GM12891 (cell line): ENCODE results near the gene OTC.

Experiments
- DNase-seq: peaks from one replicate; pipeline ENCODE4 v3.0.0; 2011; ENCODE audit warnings: low spot score; ENCODE audit not compliant: insufficient read length
- FAIRE-seq: peaks from 2 replicates; lab custom pipeline; 2011; peaks lifted over from hg19 to GRCh38; lab: Jason Lieb, UNC
- PAX5 ChIP-seq: IDR thresholded peaks from 2 replicates; pipeline ENCODE4 v1.6.1; 2011; ENCODE audit warnings: low read length, moderate library complexity, mild to moderate bottlenecking; ENCODE audit not compliant: insufficient read depth, severe bottlenecking
- POLR2A ChIP-seq: IDR thresholded peaks from 2 replicates; pipeline ENCODE4 v1.6.1; 2011; ENCODE audit warnings: low read depth, low read length, control low read depth
- POLR2AphosphoS5 ChIP-seq: IDR thresholded peaks from 2 replicates; pipeline ENCODE4 v1.6.1; 2011; ENCODE audit warnings: low read depth, low read length, control low read depth
- POU2F2 ChIP-seq: IDR thresholded peaks from 2 replicates; pipeline ENCODE4 v1.6.1; 2011; ENCODE audit warnings: low read depth, mild to moderate bottlenecking, control low read depth, low read length, moderate library complexity
- SPI1 ChIP-seq: IDR thresholded peaks from 2 replicates; pipeline ENCODE4 v1.6.1; 2011; ENCODE audit warnings: low read depth, low read length, control low read depth
- TAF1 ChIP-seq: IDR thresholded peaks from 2 replicates; pipeline ENCODE4 v1.6.1; 2011; ENCODE audit warnings: low read depth, low read length, control low read depth

Gene OTC

DNA sequence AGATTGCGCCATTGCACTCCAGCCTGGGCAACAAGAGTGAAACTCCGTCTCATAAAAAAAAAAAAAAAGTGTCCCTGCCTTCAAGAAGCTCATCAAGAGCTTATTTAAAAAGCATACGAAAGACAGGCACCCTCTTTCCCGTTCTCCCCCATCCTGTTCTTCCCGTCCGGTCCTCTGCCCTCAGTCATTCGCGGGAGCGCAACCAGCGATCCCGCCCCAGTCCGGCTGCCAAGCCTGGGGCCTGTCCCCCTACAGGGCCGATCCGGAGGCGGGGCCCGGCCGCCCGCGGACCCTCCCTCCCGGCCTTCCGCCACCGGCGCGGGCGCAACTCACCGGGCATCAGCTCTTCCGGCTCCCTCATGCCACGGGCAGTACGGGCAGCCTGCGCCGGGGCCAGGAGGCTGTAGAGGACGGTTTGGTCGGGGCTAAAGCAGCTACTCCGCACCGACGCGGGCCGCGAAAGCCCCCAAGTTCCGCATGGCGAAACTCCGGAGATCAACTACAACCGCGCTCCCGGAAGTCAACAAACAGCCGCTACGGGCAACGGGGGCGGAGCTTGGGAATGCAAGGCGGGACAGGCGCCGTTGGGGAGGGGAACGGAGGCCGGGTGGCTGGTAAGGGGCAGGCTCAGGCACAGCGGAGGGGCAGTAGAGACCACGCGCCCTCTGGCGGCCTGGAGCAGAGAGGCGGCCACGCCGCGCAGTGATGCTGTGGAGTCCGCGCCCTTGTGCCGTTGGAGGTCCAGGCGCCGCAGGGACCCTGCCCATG lies 25.2 kb upstream of the OTC start, which contains the start of gene RPGR:
RPGR (minus strand) TSS at position 503 of the 768 bp plus-strand sequence; CDS start at position 361, 142 bp downstream.
- FAIRE-seq = peak; percentile 99
- peak; percentile 72 for DNase-seq
- no peak; the same call in 1 of the 2 replicates for TF ChIP-seq POU2F2
- TF ChIP-seq SPI1 = no peak
- no peak; the same call in 1 of the 2 replicates for TF ChIP-seq POLR2AphosphoS5
- 0 out of 2 replicates have a peak, but pooled peaks have one; percentile 21 for TF ChIP-seq TAF1
- no peak for TF ChIP-seq POLR2A
- TF ChIP-seq PAX5 = no peak

DNA sequence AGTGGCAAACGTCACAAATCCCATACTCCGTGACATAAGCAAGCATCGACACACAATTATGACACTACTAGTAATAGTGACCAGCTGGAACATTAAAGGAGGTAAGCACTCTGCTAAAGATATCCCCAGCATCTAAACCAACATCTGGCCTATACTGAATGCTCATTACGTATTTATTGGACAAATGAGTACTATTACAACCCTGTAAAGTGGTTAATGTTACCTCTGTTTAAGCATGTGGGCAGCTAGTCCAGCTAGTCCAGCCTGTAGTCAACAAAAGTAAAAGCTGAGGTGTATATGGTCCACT lies 24.7 kb upstream of the OTC start:
- TF ChIP-seq TAF1 = no peak
- TF ChIP-seq POLR2A = no peak
- no peak for TF ChIP-seq POLR2AphosphoS5
- no peak for TF ChIP-seq SPI1
- no peak for TF ChIP-seq POU2F2
- TF ChIP-seq PAX5 = no peak
- FAIRE-seq (no peak), DNase-seq (no peak)

DNA sequence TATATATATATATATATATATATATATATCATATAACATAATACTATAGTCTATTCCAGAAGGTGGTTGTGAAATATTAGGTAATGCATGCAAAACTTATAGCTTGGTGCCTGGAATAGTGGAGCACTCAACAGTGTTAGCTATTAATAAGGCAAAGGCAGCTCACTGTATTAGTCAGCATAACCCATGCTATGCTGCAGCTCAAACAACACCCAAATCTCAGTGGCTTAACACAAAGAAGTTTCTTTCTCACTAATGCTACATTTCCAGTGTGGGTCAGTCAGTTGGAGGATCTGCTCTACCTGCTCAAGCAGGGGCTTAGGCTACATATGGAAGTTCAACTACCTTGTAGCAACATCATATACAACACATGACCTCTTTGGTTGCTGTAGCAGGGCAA lies 19.9 kb upstream of the OTC start:
- TF ChIP-seq TAF1 (no peak), POLR2A (no peak), PAX5 (no peak)
- DNase-seq (no peak), FAIRE-seq (no peak)

DNA sequence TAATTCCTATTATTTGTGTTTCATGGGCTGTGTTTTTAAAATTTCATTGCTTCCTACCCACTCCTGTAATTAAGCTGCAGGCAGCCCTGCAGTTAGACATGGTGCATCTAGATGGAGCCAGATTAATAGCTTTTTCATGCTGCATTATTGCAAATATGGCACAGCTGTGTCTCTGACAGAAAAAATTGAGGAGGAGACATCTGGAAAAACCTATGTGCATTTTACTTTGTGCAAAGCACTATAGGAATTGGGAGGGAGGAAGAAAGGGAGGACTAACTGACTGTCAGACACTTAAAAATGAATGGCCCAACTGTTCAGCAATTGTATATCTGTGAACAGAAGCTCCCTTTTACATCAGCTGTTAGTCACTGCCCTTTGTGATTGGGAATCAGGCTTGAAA lies 17.0 kb upstream of the OTC start:
- no peak for DNase-seq
- TF ChIP-seq POLR2A = no peak
- no peak for FAIRE-seq

DNA sequence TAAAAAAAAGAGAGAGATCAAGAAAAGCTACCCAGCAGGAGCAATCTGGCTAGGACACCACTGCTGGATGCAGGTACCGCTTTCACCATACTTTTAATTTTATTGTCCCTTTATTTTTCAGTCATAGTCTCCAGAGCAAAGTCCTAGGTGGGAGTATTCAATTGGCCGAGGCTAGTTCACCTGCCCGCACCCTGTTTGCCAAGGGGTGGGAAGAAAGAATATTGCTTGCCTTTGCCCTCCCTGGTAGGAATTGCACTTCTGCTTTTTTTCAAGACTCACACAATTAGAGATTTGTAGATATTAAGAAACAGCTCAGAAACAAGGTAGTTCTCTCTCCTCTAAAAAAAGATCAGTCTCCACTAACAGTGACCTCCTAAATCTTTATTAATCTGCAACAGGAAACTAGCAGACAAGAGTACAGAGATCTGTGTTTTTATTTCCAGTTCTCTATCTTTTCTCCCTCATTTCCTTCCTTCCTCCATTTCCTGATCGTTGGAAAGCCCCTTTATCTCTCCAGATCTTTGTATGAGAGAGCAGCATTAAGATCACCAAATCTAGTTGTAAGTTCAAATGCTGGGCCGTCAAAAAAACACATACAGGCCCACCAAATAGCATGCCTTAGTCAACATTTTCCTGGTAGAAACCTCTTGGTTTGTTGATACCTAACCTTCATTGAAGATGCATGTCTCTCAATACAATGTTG lies 15.7 kb upstream of the OTC start:
- DNase-seq = no peak
- no peak for FAIRE-seq
- TF ChIP-seq TAF1 (no peak), POLR2A (no peak), POU2F2 (no peak), POLR2AphosphoS5 (no peak), SPI1 (peak; percentile 64), PAX5 (no peak)

DNA sequence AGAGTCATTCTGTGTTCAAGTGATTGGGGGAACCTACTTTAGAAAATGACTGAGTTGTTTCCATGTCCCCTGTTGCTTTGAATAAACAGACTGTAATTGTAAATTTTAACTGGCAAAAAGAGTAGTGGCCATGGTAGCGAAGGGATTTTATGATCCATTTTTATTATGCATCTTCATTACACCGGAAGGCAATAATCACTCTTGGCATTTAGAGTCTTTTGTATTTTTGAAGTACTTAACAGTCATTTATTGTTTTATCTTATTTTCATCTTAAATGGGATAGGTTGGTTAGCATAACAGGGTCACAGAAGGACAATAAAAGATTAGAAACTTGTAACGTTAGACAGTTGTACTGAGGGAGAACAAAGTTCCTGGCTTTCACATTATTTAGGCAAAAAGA lies 11.0 kb upstream of the OTC start:
- no peak for DNase-seq
- no peak for FAIRE-seq
- TF ChIP-seq POLR2AphosphoS5 (no peak), SPI1 (no peak), POU2F2 (no peak), POLR2A (no peak), TAF1 (no peak), PAX5 (no peak)

DNA sequence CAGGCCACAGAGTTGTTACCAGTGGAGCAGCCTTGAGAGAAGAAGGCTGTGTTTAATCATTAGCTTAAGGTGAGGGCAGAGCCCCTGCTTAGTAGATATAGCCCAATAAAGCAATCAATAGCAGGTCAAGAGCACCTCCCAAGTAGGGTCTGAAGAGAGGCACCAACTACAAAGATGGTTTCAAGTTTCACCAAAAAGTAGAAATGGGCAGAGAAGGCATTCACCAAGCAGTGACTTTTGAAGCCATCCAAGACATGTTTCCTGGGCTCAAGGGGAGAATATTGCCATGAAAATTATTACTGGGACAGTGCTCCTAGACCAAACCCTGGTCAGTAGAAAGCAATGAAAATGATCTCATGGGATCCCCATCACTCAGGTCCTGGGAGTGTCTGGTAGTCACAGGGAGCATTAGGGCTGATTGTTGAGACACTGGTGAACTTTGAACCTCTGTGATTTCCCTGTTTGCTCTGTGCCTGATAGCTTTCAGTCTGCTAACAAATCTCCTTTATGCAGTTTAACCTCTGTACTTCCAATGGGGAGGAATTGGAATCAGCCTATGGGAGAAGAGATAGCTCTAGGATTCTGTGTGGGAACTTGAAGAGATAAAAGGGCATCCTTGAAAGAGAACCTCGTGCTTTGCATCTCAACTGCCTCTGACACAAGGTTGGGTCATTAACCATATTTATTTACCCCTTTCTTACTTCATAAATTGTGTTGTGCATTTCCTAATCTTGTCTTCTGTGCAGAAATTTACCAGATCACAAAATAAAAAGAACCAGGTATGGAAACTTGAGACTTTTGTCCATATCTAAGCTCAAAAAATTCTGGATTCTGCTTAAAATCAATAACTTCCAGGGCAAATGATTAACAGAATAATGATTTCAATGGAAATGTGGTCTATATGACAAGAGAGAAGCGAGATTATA lies 9.3 kb upstream of the OTC start:
- FAIRE-seq (no peak), DNase-seq (no peak)
- TF ChIP-seq POLR2AphosphoS5 (no peak), TAF1 (no peak), POU2F2 (no peak), SPI1 (no peak), POLR2A (no peak), PAX5 (no peak)

DNA sequence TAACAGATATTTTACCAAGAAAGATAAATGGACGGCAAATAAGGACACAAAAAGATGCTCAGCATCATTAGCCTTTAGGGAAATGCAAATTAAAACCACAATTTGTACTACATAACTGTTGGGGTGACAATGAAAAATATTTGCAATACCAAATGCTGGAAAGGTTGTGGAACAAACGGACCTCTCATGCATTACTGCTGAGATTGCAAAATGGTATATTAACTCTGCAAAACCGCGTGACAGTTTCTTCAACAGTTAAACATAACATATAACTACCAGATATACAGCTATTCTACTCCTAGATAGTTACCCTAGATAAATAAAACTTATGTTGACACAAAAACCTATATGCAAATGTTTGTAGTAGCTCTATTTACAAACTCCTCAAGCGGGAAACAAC lies 6.3 kb upstream of the OTC start:
- FAIRE-seq (no peak), DNase-seq (no peak)
- TF ChIP-seq PAX5 (no peak), SPI1 (no peak), POLR2AphosphoS5 (no peak), POU2F2 (no peak), POLR2A (no peak), TAF1 (no peak)

DNA sequence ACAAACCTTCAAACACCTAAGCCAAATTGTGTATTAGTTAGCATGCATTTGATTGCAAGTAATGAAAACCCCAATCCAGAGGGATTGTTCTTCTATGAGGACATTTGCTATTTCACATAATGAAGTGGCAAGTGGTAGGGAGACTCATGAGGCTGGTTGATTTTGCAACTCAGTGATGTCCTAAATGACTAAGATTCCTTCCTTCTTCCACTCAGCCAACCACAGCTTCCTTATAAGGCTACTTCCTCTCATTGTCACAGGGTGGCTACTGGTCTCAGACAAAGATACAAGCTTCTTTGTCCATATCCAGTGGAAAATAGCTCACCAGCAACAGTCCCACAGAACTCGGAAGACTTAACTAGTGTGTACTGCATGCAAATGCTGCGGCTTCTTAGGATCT lies 5.3 kb upstream of the OTC start:
- DNase-seq (no peak), FAIRE-seq (no peak)
- TF ChIP-seq SPI1 (no peak), TAF1 (no peak), PAX5 (no peak), POLR2A (no peak), POU2F2 (no peak), POLR2AphosphoS5 (no peak)
